RWPE2 (cell line): ENCODE data around the gene LNP1.

ENCODE experiments used
- ATAC-seq: fragments of 200-7000 bp; cut with Tn5 transposase; 3 replicates; pipeline ENCODE4 v1.9.1; 2021; ENCODE audit warnings: low read depth
- DNase-seq: peaks from one replicate; pipeline ENCODE4 v3.0.0-alpha.2; 2020; ENCODE audit warnings: low spot score
- H3K27ac ChIP-seq: fragments of 450-650 bp; 2 replicates; pipeline ENCODE4 v1.5.1; 2017; ENCODE audit warnings: mild to moderate bottlenecking; ENCODE audit not compliant: poor library complexity, severe bottlenecking
- H3K27me3 ChIP-seq: fragments of 250-450 bp; sonication (Bioruptor Pico); 2 replicates; pipeline ENCODE4 v1.5.1; 2021; ENCODE audit warnings: mild to moderate bottlenecking, moderate library complexity; ENCODE audit not compliant: insufficient read depth, poor library complexity, severe bottlenecking
- H3K36me3 ChIP-seq: fragments of 250-450 bp; sonication (Bioruptor Pico); 2 replicates; pipeline ENCODE4 v1.5.1; 2020; ENCODE audit warnings: low read depth, mild to moderate bottlenecking, moderate library complexity
- H3K4me1 ChIP-seq: fragments of 250-450 bp; sonication (Bioruptor Pico); 2 replicates; pipeline ENCODE4 v1.5.1; 2021; ENCODE audit warnings: mild to moderate bottlenecking, moderate library complexity; ENCODE audit not compliant: insufficient read depth, poor library complexity, severe bottlenecking
- H3K4me3 ChIP-seq: fragments of 250-450 bp; sonication (Bioruptor Pico); 2 replicates; pipeline ENCODE4 v1.5.1; 2021; ENCODE audit warnings: mild to moderate bottlenecking, moderate library complexity; ENCODE audit not compliant: severe bottlenecking
- H3K9me3 ChIP-seq: fragments of 250-450 bp; sonication (Bioruptor Pico); 2 replicates; pipeline ENCODE4 v1.5.1; 2021; ENCODE audit warnings: mild to moderate bottlenecking, moderate library complexity; ENCODE audit not compliant: severe bottlenecking
- CTCF ChIP-seq: fragments of 450-650 bp; IDR thresholded peaks from one replicate; pipeline ENCODE4 v1.5.1; 2017; ENCODE audit warnings: mild to moderate bottlenecking, moderate library complexity; ENCODE audit not compliant: poor library complexity, severe bottlenecking

The LNP1 gene

DNA sequence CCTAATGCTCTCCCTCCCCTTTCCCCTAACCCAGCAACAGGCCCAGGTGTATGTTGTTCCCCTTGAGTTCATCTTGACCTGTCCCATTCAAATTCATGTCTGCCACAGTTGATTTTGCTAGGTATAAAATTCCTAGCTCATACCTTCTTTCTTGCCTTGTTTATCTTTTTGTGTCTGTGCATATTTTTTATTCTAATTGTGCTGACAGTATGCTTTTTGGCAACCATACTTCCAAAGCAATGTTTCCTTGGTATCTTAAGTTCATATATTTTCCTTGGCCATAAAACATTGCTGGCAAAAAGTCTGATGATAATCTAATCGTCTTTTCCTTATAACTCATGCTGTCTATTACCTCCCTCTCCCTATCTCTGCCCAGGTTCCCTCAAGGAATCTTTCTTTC is 15.5 kb downstream of the LNP1 start:
- DNase-seq, result no peak
- no peak for TF ChIP-seq CTCF
- H3K4me1 ChIP-seq, result no peaks in the 10 kb centered on the region

GRCh38 chr3:100419406-100419805 is 18.1 kb downstream of the LNP1 start:
- DNase-seq (no peak), ATAC-seq (no peak)
- no peaks in the 10 kb centered on the region for H3K36me3 ChIP-seq
- no peak for TF ChIP-seq CTCF
- no peaks in the 10 kb centered on the region for H3K9me3 ChIP-seq
- H3K27ac ChIP-seq, result no peak overlapping the region
- H3K27me3 ChIP-seq, result no peaks in the 10 kb centered on the region
- H3K4me1 ChIP-seq, result no peaks in the 10 kb centered on the region
- H3K4me3 ChIP-seq, result no peak overlapping the region

More for the DNA sequence above, 15.5 kb downstream of the LNP1 start:
- ATAC-seq, result no peak
- no peak overlapping the region for H3K27ac ChIP-seq
- H3K4me3 ChIP-seq, result no peak overlapping the region
- H3K9me3 ChIP-seq, result no peaks in the 10 kb centered on the region
- H3K36me3 ChIP-seq, result no peaks in the 10 kb centered on the region
- H3K27me3 ChIP-seq, result no peaks in the 10 kb centered on the region

DNA sequence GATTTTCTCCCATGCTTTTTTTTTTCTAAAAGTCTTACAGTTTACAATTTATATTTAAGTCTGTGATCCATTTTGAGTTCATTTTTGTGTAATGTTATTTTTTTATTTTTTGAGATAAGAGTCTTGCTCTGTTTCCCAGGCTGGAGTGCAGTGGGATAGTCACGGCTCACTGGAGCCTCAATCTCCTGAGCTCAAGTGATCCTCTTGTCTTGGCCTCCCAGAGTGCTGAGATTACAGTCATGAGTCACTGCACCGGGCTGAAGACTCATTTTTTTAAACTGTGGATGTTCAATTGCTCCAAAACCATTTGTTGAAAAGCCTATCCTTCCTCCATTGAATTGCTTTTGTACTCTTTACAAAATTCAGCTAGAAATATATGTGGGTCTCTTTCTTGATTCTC is 19.5 kb downstream of the LNP1 start:
- Histone ChIP-seq H3K27me3 (no peaks in the 10 kb centered on the region), H3K9me3 (no peaks in the 10 kb centered on the region), H3K4me3 (no peak overlapping the region), H3K27ac (no peak overlapping the region), H3K4me1 (peaks cover 11% of the 10 kb centered on the region), H3K36me3 (no peaks in the 10 kb centered on the region)
- no peak for ATAC-seq
- no peak for DNase-seq
- no peak for TF ChIP-seq CTCF

GRCh38 chr3:100423611-100424010 is 22.3 kb downstream of the LNP1 start:
- H3K27me3 ChIP-seq, result no peaks in the 10 kb centered on the region
- H3K9me3 ChIP-seq, result peaks cover 3% of the 10 kb centered on the region
- H3K27ac ChIP-seq, result no peak overlapping the region
- no peak for DNase-seq
- no peak overlapping the region for H3K4me3 ChIP-seq
- no peak for ATAC-seq
- no peaks in the 10 kb centered on the region for H3K36me3 ChIP-seq
- H3K4me1 ChIP-seq, result peaks cover 13% of the 10 kb centered on the region
- TF ChIP-seq CTCF, result no peak

DNA sequence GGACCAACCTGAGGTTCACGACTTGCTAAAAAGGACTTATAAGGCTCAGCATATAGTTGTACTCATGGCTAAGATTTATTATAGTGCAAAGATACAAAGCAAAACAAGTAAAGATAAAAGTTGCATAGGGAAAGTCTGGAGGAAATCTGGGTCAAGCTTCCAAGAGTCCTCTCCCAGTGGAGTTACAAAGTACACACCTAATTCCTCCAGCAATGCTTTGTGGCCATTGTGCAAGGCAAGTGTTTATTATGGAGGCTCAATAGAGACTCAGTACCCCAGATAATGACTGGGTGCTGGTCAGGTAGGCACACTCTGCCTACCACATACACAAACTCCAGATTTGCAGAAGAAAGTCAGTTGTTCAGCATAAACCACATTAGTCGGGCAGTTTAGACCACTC is 22.9 kb downstream of the LNP1 start:
- Histone ChIP-seq H3K27ac (no peak overlapping the region), H3K4me1 (peaks cover 13% of the 10 kb centered on the region), H3K4me3 (no peak overlapping the region), H3K27me3 (no peaks in the 10 kb centered on the region), H3K9me3 (peaks cover 3% of the 10 kb centered on the region), H3K36me3 (no peaks in the 10 kb centered on the region)
- no peak for DNase-seq
- no peak for TF ChIP-seq CTCF
- no peak for ATAC-seq
